SKM-1 (cell line): Measurements from ENCODE around the gene TLK2.

Experiments used
- DNase-seq: peaks from one replicate; lab custom pipeline; 2025; ENCODE audit not compliant: unreplicated experiment; lab: John Stamatoyannopoulos, UW

The TLK2 gene

DNA sequence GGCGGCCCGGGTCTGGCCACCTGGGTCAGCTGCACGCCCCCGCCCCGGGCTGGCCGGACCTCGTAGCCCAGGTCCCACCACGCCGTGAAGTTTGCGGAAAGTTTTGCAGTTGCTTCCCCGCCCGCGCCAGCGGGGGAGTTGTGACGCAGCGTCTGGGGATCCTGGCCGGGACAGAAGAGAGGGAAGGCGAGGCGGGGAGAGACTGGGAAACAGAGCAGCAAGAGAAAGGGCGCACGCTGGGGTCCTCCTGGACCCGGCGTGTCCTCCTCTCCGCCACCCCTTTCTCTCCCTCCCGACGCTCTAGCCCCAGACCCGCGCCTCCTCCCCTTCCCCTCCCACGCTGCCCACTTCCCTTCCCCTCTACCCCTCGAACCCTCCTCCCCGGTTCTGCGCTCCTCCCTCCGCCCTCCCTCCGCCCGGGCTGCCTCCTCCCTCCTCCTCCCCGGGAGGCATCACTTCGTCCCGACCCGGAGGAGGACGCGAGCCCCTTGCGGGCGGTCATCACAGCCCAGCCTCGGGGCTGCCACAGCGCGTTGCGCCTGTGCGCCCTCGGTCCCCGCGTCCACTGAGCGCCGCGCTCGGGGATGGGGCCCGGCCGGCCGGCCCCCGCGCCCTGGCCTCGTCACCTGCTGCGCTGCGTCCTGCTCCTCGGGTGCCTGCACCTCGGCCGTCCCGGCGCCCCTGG, 148.7 kb downstream of the TLK2 start, which contains the start of gene MRC2:
MRC2 (plus strand) TSS at position 452 of the 685 bp plus-strand sequence; CDS start at position 585, 133 bp downstream.
- peak; percentile 68 for DNase-seq

- DNase-seq: no peak
Observed at GRCh38 chr17:62627904-62628633, 149.4 kb downstream of the TLK2 start.

DNA sequence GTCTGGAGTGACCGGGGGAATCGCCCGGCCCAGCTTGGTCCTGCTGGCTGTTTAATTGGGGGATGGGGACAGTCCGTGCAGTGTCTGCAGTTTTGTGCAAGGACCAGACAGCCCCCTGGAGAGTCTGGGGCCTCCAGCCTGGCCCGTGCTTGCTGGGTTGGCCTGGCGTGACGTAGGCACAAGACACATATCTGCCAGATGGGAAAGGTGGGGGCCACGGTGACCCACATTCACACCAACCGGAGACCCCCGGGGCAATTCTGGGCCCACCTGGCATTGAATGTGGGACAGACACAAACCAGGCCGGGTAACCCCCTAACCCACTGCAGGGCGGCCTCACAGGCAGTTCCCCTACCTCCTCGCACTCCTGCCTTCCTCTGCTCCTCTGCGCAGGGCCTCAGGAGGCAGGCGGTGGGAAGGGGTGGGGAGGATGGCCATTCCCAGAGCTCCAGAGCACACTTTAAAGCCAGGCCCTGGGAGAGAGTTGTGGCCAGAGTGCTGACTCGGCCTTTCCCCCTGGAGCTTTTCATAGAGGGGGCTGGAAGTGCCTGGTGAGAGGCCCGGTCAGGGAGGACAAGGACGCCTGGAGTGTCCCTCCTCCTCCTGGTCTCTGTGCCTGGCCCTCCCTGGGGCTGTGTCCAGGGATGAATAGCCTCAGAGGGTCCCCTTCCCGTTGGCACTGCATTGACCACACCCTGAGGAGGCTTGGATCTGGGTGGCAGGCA, 150.4 kb downstream of the TLK2 start:
- no peak for DNase-seq

GRCh38 chr17:62629556-62630364, 151.1 kb downstream of the TLK2 start:
- no peak for DNase-seq

- DNase-seq: no peak
Observed at GRCh38 chr17:62630365-62631085, 151.9 kb downstream of the TLK2 start.

DNA sequence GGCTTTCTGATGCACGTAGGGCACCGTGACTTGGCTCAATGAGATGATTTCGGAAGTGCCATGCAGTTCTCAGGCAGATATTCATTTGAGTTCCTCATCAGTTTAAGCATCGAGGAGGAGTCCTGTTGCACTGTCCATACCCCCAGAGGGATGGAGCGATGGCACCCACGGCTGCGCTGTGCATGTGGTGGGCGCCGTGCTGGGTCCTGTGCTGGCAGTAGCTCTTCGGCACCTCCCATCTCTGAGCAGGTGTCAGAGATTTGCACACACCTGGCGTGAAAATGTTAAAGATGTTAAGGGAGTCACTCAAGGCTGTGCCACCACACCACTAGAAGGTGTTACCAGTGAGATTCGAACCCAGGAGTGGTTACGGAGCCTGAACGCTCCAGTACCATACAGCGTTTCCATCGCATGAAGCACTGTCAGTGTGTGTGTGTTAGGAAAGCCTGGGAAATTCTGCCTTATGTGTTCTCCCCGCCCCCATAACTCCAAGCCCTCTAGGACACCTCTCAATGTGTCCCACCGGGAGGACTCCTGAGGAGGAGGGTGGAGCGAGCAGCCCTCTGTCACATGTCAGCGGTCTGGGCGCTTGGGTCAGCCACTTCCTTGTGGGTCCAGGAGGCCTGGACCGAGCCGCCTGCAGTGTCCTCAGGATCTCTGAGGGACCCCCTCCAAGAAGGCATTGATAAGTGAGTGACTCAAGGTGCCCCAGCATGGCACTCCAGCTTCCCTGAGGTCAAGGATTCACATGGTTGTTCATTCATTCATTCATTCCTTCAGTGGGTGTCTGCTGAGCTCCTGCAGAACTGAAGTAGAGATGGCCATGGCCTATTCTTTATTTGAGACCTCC, 152.7 kb downstream of the TLK2 start:
- no peak for DNase-seq

DNA sequence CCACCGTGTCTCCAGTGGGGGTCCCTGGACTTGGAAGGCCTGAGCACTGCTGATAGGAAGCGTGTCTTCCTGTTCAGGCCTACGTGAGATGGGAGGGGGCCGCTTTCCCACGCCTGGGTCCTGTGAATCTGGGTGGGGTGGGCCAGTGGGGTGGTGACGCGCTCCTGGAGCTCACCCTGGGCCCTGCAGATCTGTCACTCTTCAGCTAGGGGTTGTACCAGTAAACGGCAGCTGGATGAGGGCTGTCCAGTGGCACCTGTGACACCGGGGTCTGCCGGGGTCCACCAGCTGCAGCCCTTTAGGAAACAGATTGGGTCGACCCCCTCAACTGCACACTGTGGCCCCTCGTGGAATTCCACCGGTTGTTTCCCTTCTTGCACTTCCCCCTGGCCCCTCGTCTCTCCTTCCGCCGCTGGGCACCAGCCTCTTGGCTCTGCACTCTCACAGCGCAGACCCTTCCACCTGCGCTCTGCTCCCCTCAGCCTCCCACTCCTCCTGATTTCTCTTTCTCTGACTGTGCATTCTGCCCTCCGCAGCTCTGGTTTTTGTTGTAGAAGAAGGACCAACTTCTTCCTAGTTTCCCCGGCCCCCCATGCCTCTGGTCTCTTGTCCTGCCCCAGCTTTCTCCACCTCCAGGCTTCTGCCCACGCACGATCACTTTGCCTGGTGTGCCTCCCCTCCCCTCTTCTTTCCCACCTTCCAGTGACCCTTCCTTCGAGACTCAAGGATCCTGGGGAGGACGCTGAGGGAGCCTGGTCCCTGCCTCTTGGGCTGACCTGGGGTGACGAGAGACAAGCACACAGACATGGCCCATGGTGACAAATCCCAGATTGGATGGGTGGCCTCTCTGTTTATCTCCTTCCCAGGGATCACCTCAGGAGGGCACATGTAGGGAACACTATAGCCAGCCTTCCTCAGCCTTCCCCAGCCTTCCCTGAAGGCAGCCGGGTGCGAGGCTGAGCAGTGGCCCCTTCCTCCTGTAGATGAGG, 153.6 kb downstream of the TLK2 start:
- DNase-seq: no peak

DNA sequence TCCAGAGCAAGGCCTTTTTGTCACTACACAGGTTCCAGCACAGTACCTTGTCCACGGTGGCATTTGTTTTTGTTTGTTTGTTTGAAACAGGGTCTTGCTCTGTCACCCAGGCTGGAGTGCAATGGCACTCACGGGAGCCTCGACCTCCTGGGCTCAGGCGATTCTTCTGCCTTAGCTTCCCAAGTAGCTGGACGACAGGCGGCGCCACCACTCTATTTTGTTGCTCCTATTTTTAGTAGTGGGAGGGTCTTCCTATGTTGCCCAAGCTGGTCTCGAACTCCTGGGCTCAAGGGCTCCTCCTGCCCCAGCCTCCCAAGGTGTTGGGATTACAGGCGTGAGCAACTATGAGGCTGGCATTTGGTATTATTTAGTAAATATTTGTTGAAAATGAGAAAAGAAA, 159.2 kb downstream of the TLK2 start:
- no peak for DNase-seq

- no peak for DNase-seq
Observed at GRCh38 chr17:62641153-62641552, 162.5 kb downstream of the TLK2 start.

GRCh38 chr17:62641951-62642350, 163.3 kb downstream of the TLK2 start:
- no peak for DNase-seq

DNA sequence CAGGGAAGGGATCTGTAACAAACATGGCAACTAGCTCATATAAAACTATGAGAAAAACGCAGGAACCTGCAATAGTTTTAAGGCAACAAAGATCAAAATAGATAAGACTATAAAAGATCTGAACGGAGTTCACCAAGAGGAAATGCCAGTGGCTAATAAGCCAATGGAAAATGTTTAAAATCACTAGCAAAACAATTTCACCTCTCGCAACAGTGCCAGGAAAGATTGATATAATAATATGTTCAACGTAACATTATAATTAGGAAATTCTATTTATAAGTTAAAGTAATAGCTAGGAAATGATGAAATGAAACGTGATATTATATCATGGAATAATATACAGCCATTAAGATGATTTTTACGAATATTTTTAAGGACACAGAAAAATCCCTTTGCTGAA, 164.9 kb downstream of the TLK2 start:
- no peak for DNase-seq

DNA sequence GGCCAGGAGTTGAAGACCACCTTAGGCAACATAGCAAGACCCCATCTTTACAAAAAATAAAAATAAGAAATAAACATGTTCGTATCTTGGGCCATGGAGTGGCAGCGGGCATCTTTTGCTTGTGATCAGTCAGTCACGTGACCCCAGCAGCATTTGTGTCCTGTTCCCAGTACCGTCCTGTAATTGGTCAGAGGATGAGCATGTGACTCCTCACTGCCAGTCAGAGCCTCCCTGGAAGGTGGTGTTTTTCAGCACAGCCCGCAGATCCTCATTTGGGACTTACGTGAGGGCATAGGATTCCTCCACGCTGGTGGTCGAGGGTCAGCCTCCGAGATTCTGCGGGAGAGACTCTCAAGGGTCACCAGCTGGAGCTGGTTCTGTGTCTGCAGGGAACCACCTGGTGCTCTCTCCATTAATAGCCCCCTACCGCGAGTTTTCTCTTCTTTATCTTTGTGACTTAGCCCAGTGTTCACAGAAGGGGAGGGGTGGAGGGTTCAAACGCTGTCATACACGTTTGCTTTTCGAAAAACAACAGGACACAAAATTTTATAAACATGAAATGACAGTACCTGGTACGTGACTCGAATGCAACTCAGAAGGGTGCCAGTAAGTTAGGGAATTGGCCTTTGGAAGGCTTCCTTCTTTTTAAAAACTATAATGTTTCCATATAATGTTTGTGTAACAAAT, 166.0 kb downstream of the TLK2 start:
- DNase-seq: no peak

DNA sequence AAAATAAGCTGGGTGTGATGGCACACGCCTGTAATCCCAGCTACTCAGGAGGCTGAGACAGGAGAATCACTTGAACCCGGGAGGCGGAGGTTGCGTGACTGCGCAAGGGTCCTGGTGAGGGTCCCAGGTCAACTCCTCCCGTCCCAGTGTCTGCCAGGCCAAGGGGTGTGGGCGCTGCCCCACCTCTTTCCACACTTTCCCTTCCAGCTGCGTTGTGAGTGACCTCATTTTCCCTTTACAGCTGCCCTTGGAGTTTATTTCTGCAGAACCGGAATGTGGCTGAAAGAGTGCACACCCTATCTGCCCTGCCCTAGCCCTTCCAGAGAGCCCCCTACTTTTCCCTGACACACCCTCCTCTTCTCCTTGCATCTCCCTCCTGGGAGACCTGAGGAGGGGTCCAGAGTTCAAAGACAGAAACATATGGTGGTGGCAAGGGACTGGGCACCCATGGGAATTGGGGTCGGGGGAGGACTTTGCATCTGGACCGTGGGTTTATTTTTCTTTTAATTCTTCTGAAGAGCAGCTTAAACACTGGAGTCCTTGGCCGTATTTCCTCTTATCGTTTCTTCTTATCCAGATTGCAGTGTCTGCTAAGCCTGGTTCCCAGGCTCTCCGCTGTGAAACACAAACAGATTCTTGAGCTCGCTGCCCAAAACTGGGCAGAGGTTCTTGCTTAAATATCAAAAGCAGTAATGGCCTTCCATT, 169.8 kb downstream of the TLK2 start:
- no peak for DNase-seq

- no peak for DNase-seq
Observed at GRCh38 chr17:62648956-62649294, 170.3 kb downstream of the TLK2 start.

GRCh38 chr17:62649570-62649969, 170.9 kb downstream of the TLK2 start:
- DNase-seq: no peak

GRCh38 chr17:62650587-62650986, 172.0 kb downstream of the TLK2 start:
- no peak for DNase-seq
